ENCODE results near the gene CADPS.

Gene CADPS

GRCh38 chr3:62688812-62689211 is 186.4 kb downstream of the CADPS start:
- no peaks in the 10 kb centered on the region for H3K4me1 ChIP-seq (ENCODE audit: control insufficient read depth, insufficient read depth, low read length, poor library complexity, severe bottlenecking)
- WGBS, 2 experiments (ENCODE audit: insufficient coverage in 2 of 2) = 86% methylated on average over 1 of the region's 2 CpGs; no CpG with 5 or more reads in 1 of the 2 experiments
- no peaks in the 10 kb centered on the region for H3K9me3 ChIP-seq (ENCODE audit: control insufficient read depth, low read length)
- no peak overlapping the region for H3K4me3 ChIP-seq (ENCODE audit: extremely low read depth, insufficient read depth, low read length, poor library complexity, severe bottlenecking)
- no peaks in the 10 kb centered on the region for H3K36me3 ChIP-seq (ENCODE audit: control insufficient read depth, insufficient read depth, low read length)
- H3K27ac ChIP-seq (ENCODE audit: low read depth, low read length, severe bottlenecking) = no peak overlapping the region

GRCh38 chr3:62688050-62688449 is 187.2 kb downstream of the CADPS start:
- H3K4me1 ChIP-seq (ENCODE audit: control insufficient read depth, insufficient read depth, low read length, poor library complexity, severe bottlenecking) = no peaks in the 10 kb centered on the region
- no peak overlapping the region for H3K4me3 ChIP-seq (ENCODE audit: extremely low read depth, insufficient read depth, low read length, poor library complexity, severe bottlenecking)
- no peak overlapping the region for H3K27ac ChIP-seq (ENCODE audit: low read depth, low read length, severe bottlenecking)
- H3K9me3 ChIP-seq (ENCODE audit: control insufficient read depth, low read length) = no peaks in the 10 kb centered on the region
- 90 to 100% methylated on average over 1 to 2 of the region's 2 CpGs for WGBS, 2 experiments (ENCODE audit: insufficient coverage in 2 of 2)
- H3K36me3 ChIP-seq (ENCODE audit: control insufficient read depth, insufficient read depth, low read length) = no peaks in the 10 kb centered on the region

GRCh38 chr3:62686503-62687294 is 188.5 kb downstream of the CADPS start:
- Histone ChIP-seq H3K9me3 (ENCODE audit: control insufficient read depth, low read length) (no peaks in the 10 kb centered on the region), H3K36me3 (ENCODE audit: control insufficient read depth, insufficient read depth, low read length) (no peaks in the 10 kb centered on the region), H3K4me1 (ENCODE audit: control insufficient read depth, insufficient read depth, low read length, poor library complexity, severe bottlenecking) (no peaks in the 10 kb centered on the region), H3K4me3 (ENCODE audit: extremely low read depth, insufficient read depth, low read length, poor library complexity, severe bottlenecking) (no peak overlapping the region), H3K27ac (ENCODE audit: low read depth, low read length, severe bottlenecking) (no peak overlapping the region)
- WGBS, 2 experiments (ENCODE audit: insufficient coverage in 2 of 2) = 42 to 55% methylated on average over 2 to 3 of the region's 4 CpGs

GRCh38 chr3:62682826-62683225 is 192.4 kb downstream of the CADPS start:
- no peak overlapping the region for H3K4me3 ChIP-seq (ENCODE audit: extremely low read depth, insufficient read depth, low read length, poor library complexity, severe bottlenecking)
- H3K36me3 ChIP-seq (ENCODE audit: control insufficient read depth, insufficient read depth, low read length) = no peaks in the 10 kb centered on the region
- no peaks in the 10 kb centered on the region for H3K9me3 ChIP-seq (ENCODE audit: control insufficient read depth, low read length)
- H3K4me1 ChIP-seq (ENCODE audit: control insufficient read depth, insufficient read depth, low read length, poor library complexity, severe bottlenecking) = no peaks in the 10 kb centered on the region
- WGBS, 2 experiments (ENCODE audit: insufficient coverage in 2 of 2) = no CpG with 5 or more reads among the region's 2 CpGs
- H3K27ac ChIP-seq (ENCODE audit: low read depth, low read length, severe bottlenecking) = no peak overlapping the region

GRCh38 chr3:62679988-62680387 is 195.2 kb downstream of the CADPS start:
- Histone ChIP-seq H3K9me3 (ENCODE audit: control insufficient read depth, low read length) (no peaks in the 10 kb centered on the region), H3K4me1 (ENCODE audit: control insufficient read depth, insufficient read depth, low read length, poor library complexity, severe bottlenecking) (no peaks in the 10 kb centered on the region), H3K4me3 (ENCODE audit: extremely low read depth, insufficient read depth, low read length, poor library complexity, severe bottlenecking) (no peak overlapping the region), H3K27ac (ENCODE audit: low read depth, low read length, severe bottlenecking) (no peak overlapping the region), H3K36me3 (ENCODE audit: control insufficient read depth, insufficient read depth, low read length) (no peaks in the 10 kb centered on the region)
- 91 to 100% methylated on average over 2 to 3 of the region's 3 CpGs for WGBS, 2 experiments (ENCODE audit: insufficient coverage in 2 of 2)

GRCh38 chr3:62678841-62679240 is 196.4 kb downstream of the CADPS start:
- H3K27ac ChIP-seq (ENCODE audit: low read depth, low read length, severe bottlenecking) = no peak overlapping the region
- no peaks in the 10 kb centered on the region for H3K9me3 ChIP-seq (ENCODE audit: control insufficient read depth, low read length)
- H3K36me3 ChIP-seq (ENCODE audit: control insufficient read depth, insufficient read depth, low read length) = no peaks in the 10 kb centered on the region
- no peak overlapping the region for H3K4me3 ChIP-seq (ENCODE audit: extremely low read depth, insufficient read depth, low read length, poor library complexity, severe bottlenecking)
- no peaks in the 10 kb centered on the region for H3K4me1 ChIP-seq (ENCODE audit: control insufficient read depth, insufficient read depth, low read length, poor library complexity, severe bottlenecking)
- WGBS, 2 experiments (ENCODE audit: insufficient coverage in 2 of 2) = 17 to 60% methylated on average over 1 of the region's 3 CpGs

GRCh38 chr3:62677926-62678325 is 197.3 kb downstream of the CADPS start:
- no peaks in the 10 kb centered on the region for H3K4me1 ChIP-seq (ENCODE audit: control insufficient read depth, insufficient read depth, low read length, poor library complexity, severe bottlenecking)
- H3K9me3 ChIP-seq (ENCODE audit: control insufficient read depth, low read length) = no peaks in the 10 kb centered on the region
- no peak overlapping the region for H3K27ac ChIP-seq (ENCODE audit: low read depth, low read length, severe bottlenecking)
- no CpG with 5 or more reads among the region's 1 CpG for WGBS, 2 experiments (ENCODE audit: insufficient coverage in 2 of 2)
- H3K36me3 ChIP-seq (ENCODE audit: control insufficient read depth, insufficient read depth, low read length) = no peaks in the 10 kb centered on the region
- no peak overlapping the region for H3K4me3 ChIP-seq (ENCODE audit: extremely low read depth, insufficient read depth, low read length, poor library complexity, severe bottlenecking)

- no peak overlapping the region for H3K4me3 ChIP-seq (ENCODE audit: extremely low read depth, insufficient read depth, low read length, poor library complexity, severe bottlenecking)
- no peaks in the 10 kb centered on the region for H3K36me3 ChIP-seq (ENCODE audit: control insufficient read depth, insufficient read depth, low read length)
- no peak overlapping the region for H3K27ac ChIP-seq (ENCODE audit: low read depth, low read length, severe bottlenecking)
- no peaks in the 10 kb centered on the region for H3K4me1 ChIP-seq (ENCODE audit: control insufficient read depth, insufficient read depth, low read length, poor library complexity, severe bottlenecking)
- WGBS, 2 experiments (ENCODE audit: insufficient coverage in 2 of 2) = 86 to 92% methylated on average over 2 to 3 of the region's 3 CpGs
- no peaks in the 10 kb centered on the region for H3K9me3 ChIP-seq (ENCODE audit: control insufficient read depth, low read length)
Measured at GRCh38 chr3:62676689-62677271, 198.4 kb downstream of the CADPS start.

- Histone ChIP-seq H3K36me3 (ENCODE audit: control insufficient read depth, insufficient read depth, low read length) (no peaks in the 10 kb centered on the region), H3K27ac (ENCODE audit: low read depth, low read length, severe bottlenecking) (no peak overlapping the region), H3K4me1 (ENCODE audit: control insufficient read depth, insufficient read depth, low read length, poor library complexity, severe bottlenecking) (no peaks in the 10 kb centered on the region), H3K9me3 (ENCODE audit: control insufficient read depth, low read length) (no peaks in the 10 kb centered on the region), H3K4me3 (ENCODE audit: extremely low read depth, insufficient read depth, low read length, poor library complexity, severe bottlenecking) (no peak overlapping the region)
- WGBS, 2 experiments (ENCODE audit: insufficient coverage in 2 of 2) = 100% methylated on average over 1 of the region's 1 CpG; no CpG with 5 or more reads in 1 of the 2 experiments
Measured at GRCh38 chr3:62675492-62675891, 199.7 kb downstream of the CADPS start.

- Histone ChIP-seq H3K4me3 (ENCODE audit: extremely low read depth, insufficient read depth, low read length, poor library complexity, severe bottlenecking) (no peak overlapping the region), H3K36me3 (ENCODE audit: control insufficient read depth, insufficient read depth, low read length) (no peaks in the 10 kb centered on the region), H3K9me3 (ENCODE audit: control insufficient read depth, low read length) (no peaks in the 10 kb centered on the region), H3K27ac (ENCODE audit: low read depth, low read length, severe bottlenecking) (no peak overlapping the region), H3K4me1 (ENCODE audit: control insufficient read depth, insufficient read depth, low read length, poor library complexity, severe bottlenecking) (no peaks in the 10 kb centered on the region)
Measured at GRCh38 chr3:62672988-62673313, 202.3 kb downstream of the CADPS start.

GRCh38 chr3:62672270-62672987 is 202.8 kb downstream of the CADPS start:
- H3K9me3 ChIP-seq (ENCODE audit: control insufficient read depth, low read length) = no peaks in the 10 kb centered on the region
- no peak overlapping the region for H3K4me3 ChIP-seq (ENCODE audit: extremely low read depth, insufficient read depth, low read length, poor library complexity, severe bottlenecking)
- H3K27ac ChIP-seq (ENCODE audit: low read depth, low read length, severe bottlenecking) = no peak overlapping the region
- no peaks in the 10 kb centered on the region for H3K4me1 ChIP-seq (ENCODE audit: control insufficient read depth, insufficient read depth, low read length, poor library complexity, severe bottlenecking)
- 72 to 78% methylated on average over 10 of the region's 10 CpGs for WGBS, 2 experiments (ENCODE audit: insufficient coverage in 2 of 2)
- H3K36me3 ChIP-seq (ENCODE audit: control insufficient read depth, insufficient read depth, low read length) = no peaks in the 10 kb centered on the region

All from mesodermal cell (in vitro differentiated cells).